ENCODE measurements around the gene SCARB1. TPM values are rescaled to one million over a fixed set of nuclear protein-coding genes. Genes with fewer than 3 reads are reported as not detected.

Gene SCARB1
- total RNA-seq, 1 experiment from 2014 or later = 68.3 TPM

DNA sequence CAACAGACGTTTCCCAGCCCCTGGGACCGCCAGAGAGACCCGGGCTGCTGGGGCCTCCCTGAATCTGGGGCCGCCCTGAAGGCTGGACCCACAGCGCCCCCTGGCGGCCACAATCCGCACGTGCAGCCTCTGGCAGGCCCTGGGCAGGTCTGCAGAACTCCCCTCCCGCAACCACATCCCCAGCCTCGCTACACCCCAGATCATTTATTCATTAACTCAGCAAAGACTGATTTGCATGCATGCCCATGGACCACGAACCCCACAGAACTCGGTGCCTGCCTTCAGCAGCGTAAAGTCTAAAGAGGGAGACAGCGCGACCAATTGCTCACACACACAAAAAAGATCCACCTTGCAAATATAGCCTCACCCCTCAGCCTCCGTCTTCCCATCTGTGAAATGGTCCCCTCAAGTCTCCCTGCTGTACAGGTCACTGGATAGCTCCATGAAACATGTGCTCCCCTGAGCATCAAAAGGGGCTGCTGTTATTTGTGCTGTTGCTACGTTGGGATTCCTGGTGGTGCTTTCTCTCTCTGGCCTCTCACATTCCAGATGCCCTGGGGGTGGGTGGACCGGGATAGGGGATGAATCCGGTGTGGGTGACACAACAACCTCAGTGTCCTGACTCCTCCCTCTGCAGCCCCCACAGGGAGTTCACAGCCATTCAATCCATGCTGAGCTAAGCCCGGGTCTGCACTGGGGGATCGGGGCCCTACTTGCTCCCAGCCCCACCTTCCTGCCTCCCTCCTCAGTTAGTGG lies 96.4 kb downstream of the SCARB1 start:
- H3K9me3 Mint-ChIP-seq = peaks cover 23% of the 10 kb centered on the region
- peak; percentile 87 for ATAC-seq
- peaks cover 16% of the 10 kb centered on the region for H3K36me3 Mint-ChIP-seq
- no peak overlapping the region for H3K27ac Mint-ChIP-seq
- peaks cover 4% of the 10 kb centered on the region for H3K4me1 Mint-ChIP-seq
- H3K27me3 Mint-ChIP-seq (ENCODE audit: low read depth) = peaks cover 14% of the 10 kb centered on the region
- CTCF ChIA-PET = interaction anchor here (1.4 to 2.9 kb wide), 4 partner anchors 12 to 36 kb away, joined by 3 to 13 read pairs (median 6); no protein-coding TSS in a partner anchor
- no peak overlapping the region for H3K4me3 Mint-ChIP-seq
- DNase-seq (ENCODE audit: low spot score) = peak; percentile 91
- no peak for TF ChIP-seq MXD4 (CRISPR knock-in tag; IDR thresholded peaks at IDR 0.05; ENCODE audit: borderline replicate concordance)
- TF ChIP-seq GTF2I (CRISPR knock-in tag; conservative IDR thresholded peaks at IDR 0.05) = peak; percentile 89
- TF ChIP-seq ZNF263 (CRISPR knock-in tag; IDR thresholded peaks at IDR 0.05; ENCODE audit: low read depth) = no peak
- peak; percentile 54; the same call in 1 of the 2 replicates for TF ChIP-seq ETV6 (CRISPR knock-in tag; IDR thresholded peaks at IDR 0.05)
- TF ChIP-seq IRF2 (CRISPR knock-in tag; IDR thresholded peaks at IDR 0.05; ENCODE audit: borderline replicate concordance, low read depth) = no peak
- TF ChIP-seq, protein P1, sequence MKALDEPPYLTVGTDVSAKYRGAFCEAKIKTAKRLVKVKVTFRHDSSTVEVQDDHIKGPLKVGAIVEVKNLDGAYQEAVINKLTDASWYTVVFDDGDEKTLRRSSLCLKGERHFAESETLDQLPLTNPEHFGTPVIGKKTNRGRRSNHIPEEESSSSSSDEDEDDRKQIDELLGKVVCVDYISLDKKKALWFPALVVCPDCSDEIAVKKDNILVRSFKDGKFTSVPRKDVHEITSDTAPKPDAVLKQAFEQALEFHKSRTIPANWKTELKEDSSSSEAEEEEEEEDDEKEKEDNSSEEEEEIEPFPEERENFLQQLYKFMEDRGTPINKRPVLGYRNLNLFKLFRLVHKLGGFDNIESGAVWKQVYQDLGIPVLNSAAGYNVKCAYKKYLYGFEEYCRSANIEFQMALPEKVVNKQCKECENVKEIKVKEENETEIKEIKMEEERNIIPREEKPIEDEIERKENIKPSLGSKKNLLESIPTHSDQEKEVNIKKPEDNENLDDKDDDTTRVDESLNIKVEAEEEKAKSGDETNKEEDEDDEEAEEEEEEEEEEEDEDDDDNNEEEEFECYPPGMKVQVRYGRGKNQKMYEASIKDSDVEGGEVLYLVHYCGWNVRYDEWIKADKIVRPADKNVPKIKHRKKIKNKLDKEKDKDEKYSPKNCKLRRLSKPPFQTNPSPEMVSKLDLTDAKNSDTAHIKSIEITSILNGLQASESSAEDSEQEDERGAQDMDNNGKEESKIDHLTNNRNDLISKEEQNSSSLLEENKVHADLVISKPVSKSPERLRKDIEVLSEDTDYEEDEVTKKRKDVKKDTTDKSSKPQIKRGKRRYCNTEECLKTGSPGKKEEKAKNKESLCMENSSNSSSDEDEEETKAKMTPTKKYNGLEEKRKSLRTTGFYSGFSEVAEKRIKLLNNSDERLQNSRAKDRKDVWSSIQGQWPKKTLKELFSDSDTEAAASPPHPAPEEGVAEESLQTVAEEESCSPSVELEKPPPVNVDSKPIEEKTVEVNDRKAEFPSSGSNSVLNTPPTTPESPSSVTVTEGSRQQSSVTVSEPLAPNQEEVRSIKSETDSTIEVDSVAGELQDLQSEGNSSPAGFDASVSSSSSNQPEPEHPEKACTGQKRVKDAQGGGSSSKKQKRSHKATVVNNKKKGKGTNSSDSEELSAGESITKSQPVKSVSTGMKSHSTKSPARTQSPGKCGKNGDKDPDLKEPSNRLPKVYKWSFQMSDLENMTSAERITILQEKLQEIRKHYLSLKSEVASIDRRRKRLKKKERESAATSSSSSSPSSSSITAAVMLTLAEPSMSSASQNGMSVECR (CRISPR knock-in tag; IDR thresholded peaks at IDR 0.05; ENCODE audit: borderline replicate concordance) = no peak
- TF ChIP-seq, protein P2, sequence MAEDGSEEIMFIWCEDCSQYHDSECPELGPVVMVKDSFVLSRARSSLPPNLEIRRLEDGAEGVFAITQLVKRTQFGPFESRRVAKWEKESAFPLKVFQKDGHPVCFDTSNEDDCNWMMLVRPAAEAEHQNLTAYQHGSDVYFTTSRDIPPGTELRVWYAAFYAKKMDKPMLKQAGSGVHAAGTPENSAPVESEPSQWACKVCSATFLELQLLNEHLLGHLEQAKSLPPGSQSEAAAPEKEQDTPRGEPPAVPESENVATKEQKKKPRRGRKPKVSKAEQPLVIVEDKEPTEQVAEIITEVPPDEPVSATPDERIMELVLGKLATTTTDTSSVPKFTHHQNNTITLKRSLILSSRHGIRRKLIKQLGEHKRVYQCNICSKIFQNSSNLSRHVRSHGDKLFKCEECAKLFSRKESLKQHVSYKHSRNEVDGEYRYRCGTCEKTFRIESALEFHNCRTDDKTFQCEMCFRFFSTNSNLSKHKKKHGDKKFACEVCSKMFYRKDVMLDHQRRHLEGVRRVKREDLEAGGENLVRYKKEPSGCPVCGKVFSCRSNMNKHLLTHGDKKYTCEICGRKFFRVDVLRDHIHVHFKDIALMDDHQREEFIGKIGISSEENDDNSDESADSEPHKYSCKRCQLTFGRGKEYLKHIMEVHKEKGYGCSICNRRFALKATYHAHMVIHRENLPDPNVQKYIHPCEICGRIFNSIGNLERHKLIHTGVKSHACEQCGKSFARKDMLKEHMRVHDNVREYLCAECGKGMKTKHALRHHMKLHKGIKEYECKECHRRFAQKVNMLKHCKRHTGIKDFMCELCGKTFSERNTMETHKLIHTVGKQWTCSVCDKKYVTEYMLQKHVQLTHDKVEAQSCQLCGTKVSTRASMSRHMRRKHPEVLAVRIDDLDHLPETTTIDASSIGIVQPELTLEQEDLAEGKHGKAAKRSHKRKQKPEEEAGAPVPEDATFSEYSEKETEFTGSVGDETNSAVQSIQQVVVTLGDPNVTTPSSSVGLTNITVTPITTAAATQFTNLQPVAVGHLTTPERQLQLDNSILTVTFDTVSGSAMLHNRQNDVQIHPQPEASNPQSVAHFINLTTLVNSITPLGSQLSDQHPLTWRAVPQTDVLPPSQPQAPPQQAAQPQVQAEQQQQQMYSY (CRISPR knock-in tag; IDR thresholded peaks at IDR 0.05) = no peak
- TF ChIP-seq, protein P3, sequence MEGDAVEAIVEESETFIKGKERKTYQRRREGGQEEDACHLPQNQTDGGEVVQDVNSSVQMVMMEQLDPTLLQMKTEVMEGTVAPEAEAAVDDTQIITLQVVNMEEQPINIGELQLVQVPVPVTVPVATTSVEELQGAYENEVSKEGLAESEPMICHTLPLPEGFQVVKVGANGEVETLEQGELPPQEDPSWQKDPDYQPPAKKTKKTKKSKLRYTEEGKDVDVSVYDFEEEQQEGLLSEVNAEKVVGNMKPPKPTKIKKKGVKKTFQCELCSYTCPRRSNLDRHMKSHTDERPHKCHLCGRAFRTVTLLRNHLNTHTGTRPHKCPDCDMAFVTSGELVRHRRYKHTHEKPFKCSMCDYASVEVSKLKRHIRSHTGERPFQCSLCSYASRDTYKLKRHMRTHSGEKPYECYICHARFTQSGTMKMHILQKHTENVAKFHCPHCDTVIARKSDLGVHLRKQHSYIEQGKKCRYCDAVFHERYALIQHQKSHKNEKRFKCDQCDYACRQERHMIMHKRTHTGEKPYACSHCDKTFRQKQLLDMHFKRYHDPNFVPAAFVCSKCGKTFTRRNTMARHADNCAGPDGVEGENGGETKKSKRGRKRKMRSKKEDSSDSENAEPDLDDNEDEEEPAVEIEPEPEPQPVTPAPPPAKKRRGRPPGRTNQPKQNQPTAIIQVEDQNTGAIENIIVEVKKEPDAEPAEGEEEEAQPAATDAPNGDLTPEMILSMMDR (IDR thresholded peaks at IDR 0.05) = peak; percentile 100
- TF ChIP-seq TP53 (CRISPR knock-in tag; IDR thresholded peaks at IDR 0.05) = no peak
- POLR2A ChIA-PET = no interaction called here

DNA sequence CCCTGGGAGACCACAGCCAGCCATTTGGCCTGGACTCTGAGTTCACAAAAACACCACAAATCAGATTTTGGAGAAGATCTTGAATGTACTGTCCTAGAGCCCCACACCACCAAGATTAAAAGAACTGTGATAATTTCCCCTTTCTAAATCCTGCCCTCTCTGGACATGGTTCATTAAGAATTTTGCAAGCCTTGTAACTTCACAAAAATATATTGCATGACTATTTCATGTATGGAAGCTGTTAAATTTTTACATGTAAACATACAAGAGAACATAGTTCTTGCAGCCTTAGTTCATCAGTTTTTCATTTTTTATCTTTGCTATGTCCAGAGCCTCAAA lies 97.0 kb downstream of the SCARB1 start:
- no peak overlapping the region for H3K27ac Mint-ChIP-seq
- peaks cover 11% of the 10 kb centered on the region for H3K27me3 Mint-ChIP-seq (ENCODE audit: low read depth)
- H3K36me3 Mint-ChIP-seq = peaks cover 16% of the 10 kb centered on the region
- TF ChIP-seq, protein P4, sequence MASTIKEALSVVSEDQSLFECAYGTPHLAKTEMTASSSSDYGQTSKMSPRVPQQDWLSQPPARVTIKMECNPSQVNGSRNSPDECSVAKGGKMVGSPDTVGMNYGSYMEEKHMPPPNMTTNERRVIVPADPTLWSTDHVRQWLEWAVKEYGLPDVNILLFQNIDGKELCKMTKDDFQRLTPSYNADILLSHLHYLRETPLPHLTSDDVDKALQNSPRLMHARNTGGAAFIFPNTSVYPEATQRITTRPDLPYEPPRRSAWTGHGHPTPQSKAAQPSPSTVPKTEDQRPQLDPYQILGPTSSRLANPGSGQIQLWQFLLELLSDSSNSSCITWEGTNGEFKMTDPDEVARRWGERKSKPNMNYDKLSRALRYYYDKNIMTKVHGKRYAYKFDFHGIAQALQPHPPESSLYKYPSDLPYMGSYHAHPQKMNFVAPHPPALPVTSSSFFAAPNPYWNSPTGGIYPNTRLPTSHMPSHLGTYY (CRISPR knock-in tag; IDR thresholded peaks at IDR 0.05) = no peak
- TF ChIP-seq, protein P5, sequence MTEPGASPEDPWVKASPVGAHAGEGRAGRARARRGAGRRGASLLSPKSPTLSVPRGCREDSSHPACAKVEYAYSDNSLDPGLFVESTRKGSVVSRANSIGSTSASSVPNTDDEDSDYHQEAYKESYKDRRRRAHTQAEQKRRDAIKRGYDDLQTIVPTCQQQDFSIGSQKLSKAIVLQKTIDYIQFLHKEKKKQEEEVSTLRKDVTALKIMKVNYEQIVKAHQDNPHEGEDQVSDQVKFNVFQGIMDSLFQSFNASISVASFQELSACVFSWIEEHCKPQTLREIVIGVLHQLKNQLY (CRISPR knock-in tag; IDR thresholded peaks at IDR 0.05) = no peak
- TF ChIP-seq, protein P6, sequence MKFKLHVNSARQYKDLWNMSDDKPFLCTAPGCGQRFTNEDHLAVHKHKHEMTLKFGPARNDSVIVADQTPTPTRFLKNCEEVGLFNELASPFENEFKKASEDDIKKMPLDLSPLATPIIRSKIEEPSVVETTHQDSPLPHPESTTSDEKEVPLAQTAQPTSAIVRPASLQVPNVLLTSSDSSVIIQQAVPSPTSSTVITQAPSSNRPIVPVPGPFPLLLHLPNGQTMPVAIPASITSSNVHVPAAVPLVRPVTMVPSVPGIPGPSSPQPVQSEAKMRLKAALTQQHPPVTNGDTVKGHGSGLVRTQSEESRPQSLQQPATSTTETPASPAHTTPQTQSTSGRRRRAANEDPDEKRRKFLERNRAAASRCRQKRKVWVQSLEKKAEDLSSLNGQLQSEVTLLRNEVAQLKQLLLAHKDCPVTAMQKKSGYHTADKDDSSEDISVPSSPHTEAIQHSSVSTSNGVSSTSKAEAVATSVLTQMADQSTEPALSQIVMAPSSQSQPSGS (CRISPR knock-in tag; IDR thresholded peaks at IDR 0.05; ENCODE audit: borderline replicate concordance, low read depth) = no peak
- TF ChIP-seq ZNF263 (CRISPR knock-in tag; IDR thresholded peaks at IDR 0.05; ENCODE audit: low read depth) = no peak
- TF ChIP-seq, protein P7, sequence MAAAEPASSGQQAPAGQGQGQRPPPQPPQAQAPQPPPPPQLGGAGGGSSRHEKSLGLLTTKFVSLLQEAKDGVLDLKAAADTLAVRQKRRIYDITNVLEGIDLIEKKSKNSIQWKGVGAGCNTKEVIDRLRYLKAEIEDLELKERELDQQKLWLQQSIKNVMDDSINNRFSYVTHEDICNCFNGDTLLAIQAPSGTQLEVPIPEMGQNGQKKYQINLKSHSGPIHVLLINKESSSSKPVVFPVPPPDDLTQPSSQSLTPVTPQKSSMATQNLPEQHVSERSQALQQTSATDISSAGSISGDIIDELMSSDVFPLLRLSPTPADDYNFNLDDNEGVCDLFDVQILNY (CRISPR knock-in tag; IDR thresholded peaks at IDR 0.05) = no peak
- ChIA-PET POLR2A (no interaction called here), CTCF (interaction anchor here (1.4 to 1.5 kb wide), 3 partner anchors 32 to 35 kb away, joined by 3 to 6 read pairs (median 5); no protein-coding TSS in a partner anchor)
- DNase-seq (ENCODE audit: low spot score) = no peak
- H3K4me1 Mint-ChIP-seq = no peaks in the 10 kb centered on the region; the same call in 1 of the 2 replicates
- no peak for ATAC-seq
- H3K4me3 Mint-ChIP-seq = no peak overlapping the region
- H3K9me3 Mint-ChIP-seq = peaks cover 24% of the 10 kb centered on the region

Measured in WTC11 (cell line).